WTC11 (cell line): Measurements from ENCODE around the gene CD109.

Experiments used
- CDX4 ChIP-seq: fragments of 250-450 bp; sonication (Bioruptor Pico); IDR thresholded peaks from 2 replicates; pipeline ENCODE4 v1.9.0; 2021; ENCODE audit warnings: moderate library complexity, mild to moderate bottlenecking, inconsistent platforms, borderline replicate concordance
- CTCF ChIP-seq: fragments of 200-600 bp; IDR thresholded peaks from 2 replicates; pipeline ENCODE4 v1.8.0; 2022; ENCODE audit warnings: antibody characterized with exemption
- MAX ChIP-seq: sonication (generic); formaldehyde crosslinking; IDR thresholded peaks from 2 replicates; pipeline ENCODE4 v1.8.0; 2022; ENCODE audit warnings: mild to moderate bottlenecking, missing genetic modification reagents
- TEAD1 ChIP-seq: sonication (generic); formaldehyde crosslinking; IDR thresholded peaks from 2 replicates; pipeline ENCODE4 v1.8.0; 2022; ENCODE audit warnings: mild to moderate bottlenecking, missing genetic modification reagents
- TF ChIP-seq, protein P1 (sequence below): sonication (generic); formaldehyde crosslinking; IDR thresholded peaks from 2 replicates; pipeline ENCODE4 v1.8.0; 2022; ENCODE audit warnings: mild to moderate bottlenecking, missing genetic modification reagents
- TF ChIP-seq, protein P2 (sequence below): sonication (generic); formaldehyde crosslinking; IDR thresholded peaks from 2 replicates; pipeline ENCODE4 v1.8.1; 2023; ENCODE audit warnings: mild to moderate bottlenecking, missing genetic modification reagents, moderate library complexity
- TF ChIP-seq, protein P3 (sequence below): sonication (generic); formaldehyde crosslinking; IDR thresholded peaks from 2 replicates; pipeline ENCODE4 v1.8.0; 2022; ENCODE audit warnings: mild to moderate bottlenecking, missing genetic modification reagents

- TF ChIP-seq MAX (CRISPR knock-in tag), result no peak
- TF ChIP-seq CTCF, result no peak
- TF ChIP-seq, protein P1, sequence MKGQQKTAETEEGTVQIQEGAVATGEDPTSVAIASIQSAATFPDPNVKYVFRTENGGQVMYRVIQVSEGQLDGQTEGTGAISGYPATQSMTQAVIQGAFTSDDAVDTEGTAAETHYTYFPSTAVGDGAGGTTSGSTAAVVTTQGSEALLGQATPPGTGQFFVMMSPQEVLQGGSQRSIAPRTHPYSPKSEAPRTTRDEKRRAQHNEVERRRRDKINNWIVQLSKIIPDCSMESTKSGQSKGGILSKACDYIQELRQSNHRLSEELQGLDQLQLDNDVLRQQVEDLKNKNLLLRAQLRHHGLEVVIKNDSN (CRISPR knock-in tag), result no peak
- TF ChIP-seq, protein P2, sequence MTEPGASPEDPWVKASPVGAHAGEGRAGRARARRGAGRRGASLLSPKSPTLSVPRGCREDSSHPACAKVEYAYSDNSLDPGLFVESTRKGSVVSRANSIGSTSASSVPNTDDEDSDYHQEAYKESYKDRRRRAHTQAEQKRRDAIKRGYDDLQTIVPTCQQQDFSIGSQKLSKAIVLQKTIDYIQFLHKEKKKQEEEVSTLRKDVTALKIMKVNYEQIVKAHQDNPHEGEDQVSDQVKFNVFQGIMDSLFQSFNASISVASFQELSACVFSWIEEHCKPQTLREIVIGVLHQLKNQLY (CRISPR knock-in tag), result no peak
- TF ChIP-seq, protein P3, sequence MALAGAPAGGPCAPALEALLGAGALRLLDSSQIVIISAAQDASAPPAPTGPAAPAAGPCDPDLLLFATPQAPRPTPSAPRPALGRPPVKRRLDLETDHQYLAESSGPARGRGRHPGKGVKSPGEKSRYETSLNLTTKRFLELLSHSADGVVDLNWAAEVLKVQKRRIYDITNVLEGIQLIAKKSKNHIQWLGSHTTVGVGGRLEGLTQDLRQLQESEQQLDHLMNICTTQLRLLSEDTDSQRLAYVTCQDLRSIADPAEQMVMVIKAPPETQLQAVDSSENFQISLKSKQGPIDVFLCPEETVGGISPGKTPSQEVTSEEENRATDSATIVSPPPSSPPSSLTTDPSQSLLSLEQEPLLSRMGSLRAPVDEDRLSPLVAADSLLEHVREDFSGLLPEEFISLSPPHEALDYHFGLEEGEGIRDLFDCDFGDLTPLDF (CRISPR knock-in tag), result no peak
- no peak for TF ChIP-seq TEAD1 (CRISPR knock-in tag)
- no peak for TF ChIP-seq CDX4
These were observed 86.9 kb downstream of the CD109 start for GRCh38 chr6:73782911-73783310.
